ENCODE results near the gene NFIB.

DNA sequence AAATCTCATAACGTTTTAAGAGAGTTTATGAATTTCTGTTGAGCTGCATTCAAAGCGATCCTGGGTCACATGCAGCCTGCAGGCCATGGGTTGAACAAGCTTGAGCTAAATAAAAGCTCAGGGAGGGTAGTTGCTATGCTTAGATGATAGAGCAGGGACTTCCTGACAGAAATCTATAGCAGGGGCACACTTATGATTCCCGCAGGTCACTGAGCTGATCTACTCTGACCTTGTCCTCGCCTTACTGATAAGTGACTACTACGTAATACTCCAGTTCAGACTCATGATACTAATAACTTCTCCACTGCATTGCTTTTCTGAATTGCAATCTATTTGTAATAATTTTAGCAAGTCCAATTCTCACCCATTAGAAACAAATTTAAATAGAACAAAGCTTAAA is 90.9 kb downstream of the NFIB start:
- TF ChIP-seq CTCF (conservative IDR thresholded peaks at IDR 0.05 in 1 of 2, IDR thresholded peaks at IDR 0.05 in 1 of 2; ENCODE audit: extremely low read depth in 1 of 2, insufficient read depth in 1 of 2, low read depth in 1 of 2, low read length in 2 of 2) (no peak), EZH2 (IDR thresholded peaks at IDR 0.05; ENCODE audit: borderline replicate concordance, low read length) (no peak)

Data from mammary epithelial cell (primary cell).